ENCODE data around the gene ADCY2.

Gene ADCY2

DNA sequence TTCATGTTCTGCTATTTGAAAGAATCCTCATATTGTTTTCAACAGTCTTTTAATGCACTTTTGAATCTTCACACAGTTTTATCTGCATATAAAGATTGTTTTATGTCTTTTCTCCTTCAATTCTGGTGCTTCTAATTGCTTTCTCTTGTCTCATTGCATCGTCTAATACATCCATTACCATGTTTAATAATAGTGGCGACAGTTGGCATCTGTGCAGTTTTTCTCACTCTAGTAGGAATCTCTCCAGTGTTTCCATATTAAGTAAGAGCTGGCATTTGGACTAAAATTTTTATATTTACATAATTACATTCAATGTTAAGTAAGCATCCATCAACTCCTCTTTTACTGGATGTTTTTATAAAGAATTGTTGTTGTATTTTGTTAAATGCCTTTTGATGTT lies 49.9 kb downstream of the ADCY2 start:
- DNase-seq (ENCODE audit: low read depth) = no peak

DNA sequence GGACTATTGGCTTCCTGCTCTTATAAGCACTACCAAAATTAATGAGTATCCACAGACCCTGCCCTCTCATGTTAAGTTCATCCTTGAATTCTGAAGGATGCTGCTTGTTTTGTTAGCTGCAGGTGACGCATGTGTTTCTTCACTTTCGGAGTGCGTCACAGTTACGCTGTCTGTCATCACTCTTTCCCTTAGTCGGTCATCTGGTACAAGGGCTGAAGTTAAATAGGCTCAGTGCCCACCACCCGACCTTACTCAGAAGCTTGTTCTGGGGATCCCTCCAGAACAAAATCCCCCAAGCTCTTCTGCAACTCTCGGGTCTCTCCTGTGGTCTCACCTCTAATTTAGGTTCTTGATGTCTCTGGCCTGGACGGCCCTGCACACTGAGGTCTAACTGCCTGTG lies 51.0 kb downstream of the ADCY2 start:
- no peak for DNase-seq (ENCODE audit: low read depth)

DNA sequence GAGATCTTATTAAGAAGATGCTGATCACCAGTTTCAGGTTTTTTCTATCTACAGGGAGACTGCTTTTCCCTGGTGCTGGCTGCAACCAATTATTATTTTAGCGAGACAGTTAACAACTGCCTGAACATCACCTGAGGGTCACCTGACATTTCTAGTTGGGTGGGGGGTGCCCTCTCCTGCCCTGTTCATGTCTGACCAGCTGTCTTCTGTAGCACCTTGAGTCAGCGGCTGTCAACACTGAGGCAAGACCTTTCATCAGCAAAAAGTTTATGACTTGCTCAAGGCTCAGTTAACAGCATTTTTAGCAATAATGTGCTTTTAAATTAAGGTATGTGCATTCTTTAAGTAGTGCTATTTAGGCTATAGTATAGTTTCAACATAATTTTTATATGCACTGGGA lies 58.0 kb downstream of the ADCY2 start:
- no peak for DNase-seq (ENCODE audit: low read depth)

DNA sequence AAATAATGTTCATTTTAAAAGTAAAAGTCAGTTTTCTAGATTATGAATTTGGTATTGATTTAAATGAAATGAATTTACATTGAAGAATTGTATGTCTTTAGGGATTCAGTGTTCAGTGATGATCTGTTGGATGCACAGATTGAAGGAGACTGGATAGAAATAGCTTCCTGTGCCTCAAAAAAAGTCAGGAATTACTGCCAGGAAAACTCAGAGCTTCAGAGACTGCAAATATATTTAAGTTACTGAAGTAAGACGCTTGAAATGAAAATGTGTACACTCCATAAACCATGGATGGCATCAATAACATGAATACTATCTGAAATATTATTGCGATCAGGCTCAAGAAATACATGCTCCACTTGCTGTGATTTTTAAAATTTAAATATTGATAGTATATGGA lies 60.3 kb downstream of the ADCY2 start:
- DNase-seq (ENCODE audit: low read depth) = no peak

DNA sequence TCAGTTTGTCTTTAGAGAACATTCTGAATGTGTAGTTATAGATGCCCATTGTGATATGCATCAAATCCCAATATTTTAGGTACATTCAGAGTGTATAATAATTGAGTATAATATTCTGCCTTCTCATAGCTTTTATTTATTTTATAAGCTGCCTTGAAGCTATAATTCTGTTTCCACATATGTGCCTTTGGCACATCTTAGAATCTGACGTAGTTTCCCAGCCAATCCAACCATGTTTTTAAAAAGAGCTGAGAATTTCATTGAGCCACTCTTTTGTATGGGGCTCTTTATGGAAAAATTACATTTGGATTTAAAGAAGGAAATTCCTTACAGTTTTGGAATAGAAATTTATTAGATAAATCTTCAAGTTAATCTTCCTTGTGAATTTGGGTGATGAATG lies 65.4 kb downstream of the ADCY2 start:
- DNase-seq (ENCODE audit: low read depth) = no peak

DNA sequence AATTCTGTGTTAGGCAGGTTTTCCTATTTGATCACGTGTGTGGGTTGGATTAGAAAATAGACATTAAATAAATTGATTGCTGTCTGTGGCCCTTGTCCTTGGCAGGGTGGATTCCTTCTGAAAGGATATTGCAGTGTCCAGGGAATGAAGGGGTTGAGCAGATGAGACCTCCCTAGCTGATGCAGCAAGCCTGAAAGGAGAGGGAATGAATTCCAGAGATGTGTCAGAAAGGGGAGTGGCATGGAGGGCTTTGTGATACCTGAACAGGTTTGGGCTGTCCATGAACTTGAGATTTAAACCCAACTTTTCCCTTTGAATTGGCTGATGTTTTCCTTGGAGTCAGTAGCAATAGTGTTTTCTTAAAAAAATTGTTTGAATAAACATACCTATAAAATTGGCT lies 66.8 kb downstream of the ADCY2 start:
- DNase-seq (ENCODE audit: low read depth) = no peak

DNA sequence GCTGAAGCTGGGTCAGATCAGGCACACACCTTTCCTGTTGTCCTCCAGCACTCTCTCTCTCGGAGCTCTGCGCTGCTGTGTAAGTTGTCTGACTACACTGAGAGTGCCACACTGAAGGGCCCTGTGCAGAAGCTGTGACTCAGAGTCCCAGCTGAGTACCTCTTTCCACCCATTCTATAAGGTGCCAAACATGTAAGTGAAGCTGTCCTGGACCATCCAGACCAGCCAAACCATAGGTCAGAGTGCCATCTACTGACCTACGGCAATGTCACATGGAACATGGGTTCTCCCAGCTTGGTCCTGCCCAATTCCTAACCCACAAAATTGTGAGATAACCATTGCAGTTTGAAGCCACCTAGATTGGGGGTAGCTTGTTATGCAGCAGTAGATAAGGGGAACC lies 68.2 kb downstream of the ADCY2 start:
- DNase-seq (ENCODE audit: low read depth) = no peak

DNA sequence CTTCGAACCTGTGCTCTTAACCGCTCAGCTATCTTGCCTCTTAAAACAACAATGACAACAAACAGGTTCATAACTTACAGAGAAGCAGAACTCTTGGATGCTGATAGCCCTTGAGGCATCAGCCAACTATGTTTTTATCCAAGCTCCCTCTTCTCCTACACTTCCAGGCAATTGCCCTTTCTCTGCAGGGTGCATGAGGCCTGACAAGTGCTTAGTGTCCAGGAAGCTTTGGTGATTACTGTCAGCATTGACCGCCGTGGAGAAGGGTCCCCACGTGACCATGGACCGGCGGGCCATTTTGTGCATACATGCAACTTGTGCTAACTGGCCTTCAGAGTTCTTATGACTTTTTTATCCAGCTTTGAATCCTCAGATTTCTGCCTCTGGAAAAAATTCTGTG lies 71.2 kb downstream of the ADCY2 start:
- DNase-seq (ENCODE audit: low read depth) = no peak

DNA sequence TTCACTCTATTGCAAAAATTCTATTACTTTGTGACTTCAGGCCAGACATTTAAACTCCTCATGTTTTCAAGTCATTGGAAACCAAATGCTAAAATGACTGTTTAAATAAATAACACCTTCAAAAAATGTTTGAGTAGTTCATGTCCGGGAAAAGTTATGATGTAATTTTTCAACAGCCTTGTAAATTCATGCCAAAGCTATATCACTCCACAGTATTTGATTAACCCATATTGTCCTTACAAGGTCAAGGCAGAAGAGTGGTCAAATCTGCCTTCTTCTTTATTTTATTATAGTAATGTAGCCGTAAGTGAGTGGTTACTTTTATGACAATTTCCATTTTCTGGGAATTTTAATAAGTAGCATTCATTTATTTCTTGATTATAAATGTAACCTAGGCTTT lies 72.8 kb downstream of the ADCY2 start:
- DNase-seq (ENCODE audit: low read depth) = no peak

DNA sequence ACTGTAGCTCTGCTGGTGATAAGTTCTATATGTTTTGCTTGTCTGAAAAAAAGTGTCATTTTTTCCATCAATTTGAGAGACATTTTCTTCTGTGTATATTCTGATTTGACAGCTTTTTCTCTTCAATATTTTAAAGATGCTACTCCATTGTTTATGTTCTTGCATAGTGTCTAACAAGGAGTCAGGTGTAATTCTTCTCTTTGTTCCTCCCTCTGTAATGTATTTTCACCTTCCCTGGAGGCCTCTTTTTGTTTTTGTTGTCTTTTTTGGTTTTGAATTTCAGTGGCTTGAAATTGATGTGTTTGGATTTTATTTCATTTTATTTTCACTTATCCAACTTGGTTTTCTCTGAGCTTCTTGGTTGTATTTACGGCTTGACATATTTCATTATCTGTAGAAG lies 75.8 kb downstream of the ADCY2 start:
- DNase-seq (ENCODE audit: low read depth) = no peak

DNA sequence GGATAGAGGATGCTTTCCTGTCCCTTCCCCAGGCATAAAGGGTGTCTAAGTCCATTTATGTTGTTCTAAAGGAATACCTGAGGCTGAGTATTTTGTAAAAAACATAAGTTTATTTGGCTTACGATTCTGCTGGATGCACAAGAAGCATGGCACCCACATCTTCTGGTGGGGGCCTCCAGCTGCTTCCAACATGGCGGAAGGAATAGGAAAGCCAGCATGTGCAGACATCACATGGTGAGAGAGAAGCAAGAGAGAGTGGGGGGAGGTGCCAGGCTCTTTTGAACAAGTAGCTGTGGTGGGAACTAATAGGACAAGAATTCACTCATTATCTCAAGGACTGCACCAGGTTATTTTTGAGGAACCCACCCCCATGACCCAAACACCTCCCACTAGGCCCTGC lies 77.2 kb downstream of the ADCY2 start:
- DNase-seq (ENCODE audit: low read depth) = no peak

DNA sequence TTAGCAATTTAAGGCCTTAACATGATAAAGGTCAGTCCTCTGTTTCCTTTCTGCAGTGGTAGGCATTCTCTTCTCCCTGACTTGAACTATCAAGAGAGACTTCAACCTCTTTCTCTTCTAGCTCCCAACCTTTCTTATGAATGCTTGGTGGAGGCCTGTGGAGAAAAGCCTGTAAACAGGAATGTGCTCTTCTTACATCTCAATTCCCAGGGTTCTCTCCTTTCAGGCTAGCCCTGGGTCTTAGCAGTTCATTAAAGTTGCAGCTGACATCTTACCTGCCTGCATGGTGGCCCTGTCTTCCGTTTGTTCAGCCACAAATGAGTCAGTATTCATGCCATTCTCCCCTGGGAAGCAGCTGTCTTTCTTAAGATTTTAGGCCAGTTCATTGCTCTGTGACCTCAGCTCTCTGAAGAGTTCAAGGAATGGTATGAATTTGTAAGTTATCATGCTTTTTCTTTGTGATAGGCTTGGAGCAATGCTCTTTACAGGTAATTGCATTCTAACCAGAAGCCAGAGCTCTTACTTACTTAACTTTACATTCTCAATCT lies 77.8 kb downstream of the ADCY2 start:
- no peak for DNase-seq (ENCODE audit: low read depth)

DNA sequence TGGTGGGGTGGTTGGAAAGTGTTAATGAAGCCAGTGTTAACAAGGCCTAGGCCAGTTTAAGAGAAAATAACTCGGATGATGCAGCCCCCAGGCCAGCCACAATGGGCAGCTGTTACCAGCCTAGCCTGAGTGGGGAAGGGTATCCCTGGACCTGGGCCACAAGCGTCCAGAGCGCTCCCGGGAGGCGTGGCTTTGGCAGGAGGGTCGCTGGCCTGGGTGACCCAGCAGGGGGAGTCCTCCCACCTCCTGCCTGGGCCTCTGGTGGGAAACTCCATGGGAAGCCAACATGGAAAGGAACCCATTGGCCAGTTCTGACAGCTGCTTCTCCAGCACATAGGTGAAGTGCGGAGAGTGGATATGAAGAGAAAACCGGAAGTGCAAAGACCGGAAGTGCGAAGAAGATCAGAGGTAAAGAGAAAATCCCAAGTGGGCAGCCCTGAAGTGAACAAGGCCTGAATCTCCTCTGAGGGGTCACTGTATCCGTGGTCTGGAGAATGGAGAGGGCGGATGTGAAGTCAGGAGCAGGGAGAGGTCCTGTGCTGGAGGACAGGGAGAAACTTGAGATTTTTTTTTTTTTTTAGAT lies 79.0 kb downstream of the ADCY2 start:
- DNase-seq (ENCODE audit: low read depth) = no peak

DNA sequence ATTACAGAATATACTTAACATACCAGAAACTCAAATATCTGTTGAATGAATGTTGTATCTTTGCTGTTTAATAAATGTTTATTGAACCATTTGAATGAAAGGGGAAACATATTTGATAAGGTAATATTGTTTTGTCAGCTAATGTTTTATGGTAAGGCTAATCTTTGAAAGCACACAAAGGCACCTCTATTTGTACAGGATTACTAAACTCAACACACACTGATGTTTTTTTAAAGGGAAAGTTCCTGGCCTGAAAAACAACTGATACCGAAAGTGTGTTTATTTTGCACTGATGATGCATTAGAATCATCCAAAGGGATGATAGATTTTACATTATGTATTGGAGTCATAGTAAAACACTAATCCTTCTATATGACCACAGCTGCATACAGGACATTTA lies 82.5 kb downstream of the ADCY2 start:
- DNase-seq (ENCODE audit: low read depth) = no peak

DNA sequence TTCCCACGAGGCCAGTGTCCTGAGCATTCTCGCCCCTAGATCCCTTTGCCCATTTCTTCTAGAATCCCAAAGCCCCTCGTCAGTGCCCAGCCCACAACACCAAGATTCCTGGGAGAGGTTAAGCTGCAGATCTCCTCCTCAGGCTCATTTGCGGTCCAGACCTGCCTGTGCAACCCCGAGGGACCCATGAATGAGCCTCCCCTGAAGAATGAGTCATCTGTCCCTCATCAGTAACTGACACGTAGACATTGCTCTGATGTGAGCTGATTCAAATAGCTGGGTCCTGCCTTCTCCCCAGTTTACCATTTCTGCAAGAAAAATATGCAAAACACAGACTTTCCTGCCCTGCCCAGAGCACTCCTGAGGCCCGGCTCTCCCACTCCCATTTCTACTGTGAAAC lies 92.8 kb downstream of the ADCY2 start:
- DNase-seq (ENCODE audit: low read depth) = no peak

DNA sequence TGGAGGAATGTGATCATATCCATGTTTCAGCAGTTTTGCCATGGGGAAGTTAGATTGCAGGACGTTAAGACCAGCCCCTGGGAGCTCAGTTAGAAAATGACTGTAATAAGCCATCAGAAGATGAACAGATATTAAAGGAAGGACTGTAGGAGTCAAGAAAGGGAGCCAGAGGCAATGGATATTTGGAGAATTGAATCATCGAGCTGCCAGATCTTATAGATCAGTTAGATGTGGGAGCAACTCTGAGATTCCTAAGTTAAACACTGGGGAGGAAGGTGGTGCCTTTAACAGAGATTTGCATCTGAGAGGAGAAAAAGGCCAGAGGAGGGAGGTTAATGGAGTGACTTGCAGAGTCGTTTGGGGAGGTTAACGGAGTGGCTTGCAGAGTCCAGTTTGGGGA lies 96.4 kb downstream of the ADCY2 start:
- no peak for DNase-seq (ENCODE audit: low read depth)

DNA sequence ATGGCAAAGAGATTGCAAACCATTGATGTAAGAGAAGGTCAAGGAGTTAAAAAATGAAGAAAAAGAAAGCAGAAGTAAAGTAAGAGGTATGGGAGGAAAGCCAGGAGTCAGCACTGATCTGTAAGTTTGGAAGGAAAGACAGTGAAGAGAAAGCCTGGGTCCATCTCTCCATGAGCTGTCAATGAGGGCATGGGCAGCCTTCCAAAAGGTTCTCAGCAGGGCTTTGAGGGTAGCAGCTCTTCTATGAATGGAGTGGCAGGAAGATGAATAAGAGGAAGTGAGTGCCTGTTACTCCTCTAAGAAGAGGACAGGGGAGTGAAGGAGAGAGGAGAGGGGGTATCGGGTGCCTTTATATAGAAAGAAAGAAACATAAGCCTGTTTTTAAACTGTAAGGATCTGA lies 97.1 kb downstream of the ADCY2 start:
- DNase-seq (ENCODE audit: low read depth) = no peak

DNA sequence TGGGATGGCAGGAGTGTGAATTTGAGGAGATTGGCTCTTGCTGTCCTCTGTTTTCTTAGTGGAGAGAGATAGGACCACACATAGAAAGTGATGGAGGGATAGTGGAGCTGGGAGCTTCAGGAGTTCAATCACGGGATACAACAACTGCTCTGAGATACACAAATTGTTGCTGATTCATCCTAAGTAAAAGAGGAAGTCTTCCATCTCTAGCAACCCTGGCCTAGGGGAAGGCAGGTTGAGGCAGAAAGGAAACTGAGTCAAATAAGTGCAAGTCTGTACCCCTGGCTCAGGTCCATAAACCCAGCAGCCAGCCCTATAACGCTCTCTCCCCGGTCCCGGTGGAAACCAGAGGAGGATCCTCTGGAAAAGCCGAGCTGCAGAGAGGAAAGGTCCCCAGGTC lies 97.7 kb downstream of the ADCY2 start:
- DNase-seq (ENCODE audit: low read depth) = no peak

DNA sequence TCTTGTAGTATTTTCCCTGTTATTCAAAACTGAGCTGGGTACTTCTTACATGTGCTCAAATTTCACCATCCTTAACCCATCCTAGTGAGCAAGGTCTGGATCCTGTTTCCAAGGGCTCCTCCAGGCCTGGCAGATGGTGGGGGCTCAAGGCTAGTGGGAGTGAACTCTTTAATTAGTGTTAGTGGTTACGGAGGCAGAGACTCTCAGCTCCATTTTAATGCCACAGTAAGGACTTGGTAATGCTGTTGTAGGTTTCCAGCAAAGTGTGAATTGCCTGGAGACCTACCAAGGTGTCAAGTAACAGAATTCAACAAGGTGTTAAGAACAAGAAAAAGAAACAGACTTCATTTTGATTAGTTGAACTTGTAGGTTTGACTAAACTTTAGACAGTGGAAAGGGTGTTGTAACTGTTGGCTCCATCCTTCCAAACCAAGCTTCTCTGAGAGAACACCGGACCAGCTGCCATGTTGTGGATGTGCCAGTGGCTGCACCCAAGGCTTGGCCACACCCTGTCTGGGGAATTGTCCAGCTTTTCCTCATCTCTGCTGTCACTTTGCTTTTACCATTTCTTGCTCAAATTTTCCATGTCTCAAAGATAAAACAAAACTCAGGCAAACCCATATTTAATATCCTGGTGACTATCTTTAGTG lies 98.7 kb downstream of the ADCY2 start:
- no peak for DNase-seq (ENCODE audit: low read depth)

DNA sequence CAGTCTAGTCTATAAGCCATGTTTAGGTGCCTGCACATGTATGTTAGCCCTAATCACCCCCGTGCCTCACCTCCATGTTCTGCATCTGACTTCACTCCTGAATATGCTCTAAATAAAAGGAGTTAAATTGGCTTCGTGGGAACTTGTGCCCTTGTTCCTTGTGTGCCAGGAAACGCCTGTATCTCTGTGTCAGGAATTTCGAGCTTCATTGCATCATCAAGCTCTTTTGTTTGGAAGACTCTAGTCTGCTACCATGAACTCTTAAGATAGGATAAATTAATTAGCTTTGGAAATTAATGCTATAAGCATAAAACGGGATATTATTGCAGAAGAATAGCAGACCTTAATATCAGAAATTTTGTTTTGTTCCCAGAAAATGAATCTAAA lies 99.2 kb downstream of the ADCY2 start:
- DNase-seq (ENCODE audit: low read depth) = no peak

DNA sequence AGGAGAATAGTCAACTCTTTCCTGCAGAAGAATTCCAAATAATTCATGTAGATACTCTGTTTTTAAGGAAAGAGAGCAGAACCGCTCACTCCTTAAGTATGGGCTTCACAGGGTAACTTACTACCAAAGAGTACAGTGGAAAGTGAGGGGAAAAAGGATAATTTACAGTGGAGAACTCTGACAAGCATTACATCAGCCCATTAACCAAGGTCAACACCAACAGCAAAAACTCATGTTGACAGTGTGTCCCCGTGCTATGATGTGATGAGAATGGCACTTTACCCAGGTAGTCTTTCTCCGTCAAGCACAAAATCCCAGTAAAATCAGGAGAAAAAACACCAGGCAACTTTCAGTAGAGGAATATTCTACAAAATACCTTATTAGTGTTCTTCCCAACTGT lies 104.3 kb downstream of the ADCY2 start:
- no peak for DNase-seq (ENCODE audit: low read depth)

DNA sequence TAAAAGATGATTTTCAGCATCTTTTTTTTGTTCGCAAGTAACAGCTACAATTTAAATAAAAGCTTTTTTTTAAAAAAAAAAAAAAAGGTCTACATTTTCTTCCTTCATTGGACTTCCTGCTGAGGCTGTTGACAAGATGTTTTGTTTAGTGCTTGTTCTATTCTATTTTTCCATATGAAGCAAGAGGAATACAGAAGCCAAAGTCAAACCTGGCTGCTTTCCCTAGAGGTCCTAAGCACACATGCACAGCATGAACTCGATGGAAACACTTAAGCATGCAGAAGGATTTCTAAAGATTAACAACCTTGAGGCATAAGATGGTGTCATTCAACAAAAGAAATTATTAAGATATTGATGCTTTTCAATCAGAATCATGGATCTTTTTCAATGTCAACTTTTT lies 105.1 kb downstream of the ADCY2 start:
- DNase-seq (ENCODE audit: low read depth) = no peak

DNA sequence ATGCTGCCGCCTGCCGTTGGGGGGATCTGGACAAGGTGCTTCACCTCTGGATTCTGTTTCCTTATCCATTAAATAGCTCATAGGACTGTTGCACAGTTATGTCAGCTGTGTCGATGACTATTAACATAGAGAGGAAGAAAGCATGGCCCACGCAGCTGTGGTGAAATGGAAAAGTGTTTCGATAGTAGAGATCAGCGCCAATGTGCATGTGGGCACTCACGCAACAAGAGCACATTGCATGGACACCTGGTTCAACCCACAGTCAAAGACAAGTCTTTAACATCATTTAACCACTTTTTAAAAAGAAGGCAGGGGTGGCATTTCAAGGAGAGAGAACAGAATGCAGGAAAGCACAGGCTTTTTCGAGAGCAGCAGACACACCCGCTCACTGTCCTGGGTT lies 107.6 kb downstream of the ADCY2 start:
- no peak for DNase-seq (ENCODE audit: low read depth)

DNA sequence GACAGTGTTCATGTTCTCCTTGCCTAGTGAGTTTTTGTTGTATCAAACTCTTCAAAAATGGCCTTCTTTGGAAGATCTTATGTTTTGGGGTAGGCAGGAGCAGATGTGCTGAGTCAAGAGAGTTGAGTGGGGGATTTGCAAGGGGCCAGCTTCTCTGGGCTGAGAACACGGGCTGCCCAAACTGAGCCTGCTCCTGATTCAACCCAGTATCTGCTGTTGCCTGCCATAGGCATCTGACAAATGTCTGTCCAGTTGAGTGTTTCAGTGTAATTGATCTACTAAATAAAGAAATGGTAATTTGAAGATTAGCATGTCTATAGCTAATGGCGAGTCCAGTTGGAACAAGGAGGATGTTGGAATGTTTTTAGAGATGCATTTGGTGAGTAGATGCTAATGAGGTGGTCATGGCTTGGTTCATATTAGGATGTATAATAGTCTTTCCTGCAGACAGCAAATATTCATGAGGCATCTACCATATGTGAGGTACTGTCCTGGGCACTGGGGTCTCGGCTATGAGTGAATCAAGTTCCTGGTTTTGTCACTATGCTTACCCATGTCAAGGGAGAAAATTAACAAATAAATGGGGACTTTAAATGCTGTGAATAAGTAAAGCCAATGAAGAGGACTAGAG lies 119.5 kb downstream of the ADCY2 start:
- DNase-seq (ENCODE audit: low read depth) = no peak

All from ELR (cell line).